PC-3 (cell line): ENCODE measurements around the gene ITFG2. TPM values are rescaled to one million over a fixed set of nuclear protein-coding genes. Genes with fewer than 3 reads are reported as not detected.

Experiments
- ATAC-seq: fragments of 200-7000 bp; cut with Tn5 transposase; 2 replicates; pipeline ENCODE4 v1.9.1; 2020; ENCODE audit warnings: mild to moderate bottlenecking, moderate library complexity
- BruUV-seq: library from RNA; stranded (reverse); fragments of 400-500 nt; replicated peaks from 2 replicates; lab custom pipeline; 2021; lab: Mats Ljungman, UMichigan
- CTCF ChIA-PET: fragments of 300-600 bp; sonication (Branson Sonifier 250); formaldehyde crosslinking; loops from one replicate; lab custom pipeline; 2022; ENCODE audit warnings: antibody characterized with exemption; lab: Charles Lee
- POLR2A ChIA-PET: fragments of 300-600 bp; sonication (Branson Sonifier 250); formaldehyde crosslinking; loops from one replicate; lab custom pipeline; 2022; ENCODE audit warnings: antibody characterized with exemption; ENCODE audit not compliant: unreplicated experiment; lab: Charles Lee
- DNase-seq: peaks from one replicate; pipeline ENCODE4 v3.0.0-alpha.2; 2015
- H2AFZ ChIP-seq: fragments of 300-600 bp; sonication (generic); 2 replicates; pipeline ENCODE4 v1.6.0; 2016; ENCODE audit warnings: antibody characterized with exemption, low read length
- H3F3A ChIP-seq: fragments of 300-600 bp; sonication (generic); one replicate; pipeline ENCODE4 v1.6.0; 2017; ENCODE audit warnings: antibody characterized with exemption, low read length, control low read depth, mild to moderate bottlenecking; ENCODE audit not compliant: unreplicated experiment
- H3K27ac ChIP-seq: fragments of 300-600 bp; sonication (generic); 2 replicates; pipeline ENCODE4 v1.5.1; 2016; ENCODE audit warnings: mild to moderate bottlenecking, low read length
- H3K27me3 ChIP-seq: fragments of 300-600 bp; sonication (generic); 2 replicates; pipeline ENCODE4 v1.6.1; 2016; ENCODE audit warnings: low read length, mixed read lengths
- H3K36me3 ChIP-seq: fragments of 300-600 bp; sonication (generic); 2 replicates; pipeline ENCODE4 v1.6.1; 2016; ENCODE audit warnings: low read depth, mixed run types, low read length, mixed read lengths
- H3K4me1 ChIP-seq: fragments of 300-600 bp; sonication (generic); 2 replicates; pipeline ENCODE4 v1.5.1; 2016; ENCODE audit warnings: low read length; ENCODE audit not compliant: insufficient read depth
- H3K4me2 ChIP-seq: fragments of 300-600 bp; sonication (generic); 2 replicates; pipeline ENCODE4 v1.6.0; 2016; ENCODE audit warnings: low read length
- H3K4me3 ChIP-seq: fragments of 300-600 bp; sonication (generic); 2 replicates; pipeline ENCODE4 v1.5.1; 2016; ENCODE audit warnings: mild to moderate bottlenecking, low read length, mixed read lengths
- H3K79me2 ChIP-seq: fragments of 300-600 bp; sonication (generic); 2 replicates; pipeline ENCODE4 v1.6.1; 2017; ENCODE audit warnings: low read length, mixed read lengths
- H3K9ac ChIP-seq: fragments of 300-600 bp; sonication (generic); 2 replicates; pipeline ENCODE4 v1.6.0; 2016; ENCODE audit warnings: mild to moderate bottlenecking, low read length
- H3K9me2 ChIP-seq: fragments of 300-600 bp; sonication (generic); replicated peaks from 2 replicates; pipeline ENCODE4 v1.6.1; 2016; ENCODE audit warnings: mixed run types, low read length, mixed read lengths
- H3K9me3 ChIP-seq: fragments of 300-600 bp; sonication (generic); 2 replicates; pipeline ENCODE4 v1.6.1; 2016; ENCODE audit warnings: low read length, mixed read lengths
- H4K20me1 ChIP-seq: fragments of 300-600 bp; sonication (generic); 2 replicates; pipeline ENCODE4 v1.6.1; 2016; ENCODE audit warnings: low read length, mixed read lengths
- EZH2 ChIP-seq: fragments of 300-600 bp; sonication (generic); IDR thresholded peaks from one replicate; pipeline ENCODE4 v1.6.1; 2017; ENCODE audit warnings: antibody characterized with exemption, mild to moderate bottlenecking, low read length; ENCODE audit not compliant: unreplicated experiment
- EZH2phosphoT487 ChIP-seq: fragments of 300-600 bp; sonication (generic); IDR thresholded peaks from 2 replicates; pipeline ENCODE4 v1.6.1; 2018; ENCODE audit warnings: mild to moderate bottlenecking, antibody characterized with exemption, low read length, borderline replicate concordance
- intact Hi-C: fragments of 100-400 bp; cut with micrococcal nuclease; formaldehyde crosslinking; loops from 2 replicates; pipeline ENCODE4 v1.9.0; 2023
- total RNA-seq: library from RNA; depleted of rRNA; stranded (reverse); fragments of >200 nt; gene quantifications from 2 replicates; pipeline ENCODE4 v1.2.3, GENCODE V29; 2014
- TF ChIP-seq, protein P1 (sequence below): fragments of 300-600 bp; sonication (generic); conservative IDR thresholded peaks from 2 replicates; pipeline ENCODE4 v1.5.1; 2017; ENCODE audit warnings: antibody characterized with exemption, low read depth, mild to moderate bottlenecking, low read length

The ITFG2 gene
- total RNA-seq, 1 experiment from 2014 or later: 12.8 TPM

DNA sequence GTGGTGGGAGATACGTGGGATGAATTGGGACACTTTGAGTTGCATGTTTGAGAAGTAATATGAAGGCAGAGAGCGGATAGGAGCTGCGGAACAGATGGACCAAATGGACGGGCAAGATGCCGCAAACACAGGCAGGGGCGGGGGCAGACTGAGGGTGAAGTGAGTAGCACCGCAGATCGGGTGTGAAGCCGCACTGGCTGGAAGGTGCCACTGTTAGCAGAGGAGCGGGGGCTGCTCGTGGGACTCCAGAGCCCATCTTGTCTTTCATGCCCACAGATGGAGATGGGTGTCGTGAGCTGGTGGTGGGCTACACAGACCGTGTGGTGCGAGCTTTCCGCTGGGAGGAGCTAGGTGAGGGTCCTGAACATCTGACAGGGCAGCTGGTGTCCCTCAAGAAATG, 7.3 kb downstream of the ITFG2 start:
- Histone ChIP-seq H3K36me3 (no peaks in the 10 kb centered on the region; the same call in 1 of the 2 replicates), H3F3A (no peaks in the 10 kb centered on the region), H3K9me3 (no peaks in the 10 kb centered on the region), H3K4me3 (no peak overlapping the region), H3K4me1 (no peaks in the 10 kb centered on the region), H3K9ac (no peak overlapping the region), H3K4me2 (no peak overlapping the region), H3K27me3 (no peaks in the 10 kb centered on the region), H2AFZ (no peak overlapping the region), H3K27ac (no peak overlapping the region), H3K79me2 (0 out of 2 replicates have a peak, but pooled peaks cover 7% of the 10 kb centered on the region), H3K9me2 (no peaks in the 10 kb centered on the region), H4K20me1 (no peaks in the 10 kb centered on the region)
- TF ChIP-seq EZH2phosphoT487: no peak
- TF ChIP-seq, protein P1, sequence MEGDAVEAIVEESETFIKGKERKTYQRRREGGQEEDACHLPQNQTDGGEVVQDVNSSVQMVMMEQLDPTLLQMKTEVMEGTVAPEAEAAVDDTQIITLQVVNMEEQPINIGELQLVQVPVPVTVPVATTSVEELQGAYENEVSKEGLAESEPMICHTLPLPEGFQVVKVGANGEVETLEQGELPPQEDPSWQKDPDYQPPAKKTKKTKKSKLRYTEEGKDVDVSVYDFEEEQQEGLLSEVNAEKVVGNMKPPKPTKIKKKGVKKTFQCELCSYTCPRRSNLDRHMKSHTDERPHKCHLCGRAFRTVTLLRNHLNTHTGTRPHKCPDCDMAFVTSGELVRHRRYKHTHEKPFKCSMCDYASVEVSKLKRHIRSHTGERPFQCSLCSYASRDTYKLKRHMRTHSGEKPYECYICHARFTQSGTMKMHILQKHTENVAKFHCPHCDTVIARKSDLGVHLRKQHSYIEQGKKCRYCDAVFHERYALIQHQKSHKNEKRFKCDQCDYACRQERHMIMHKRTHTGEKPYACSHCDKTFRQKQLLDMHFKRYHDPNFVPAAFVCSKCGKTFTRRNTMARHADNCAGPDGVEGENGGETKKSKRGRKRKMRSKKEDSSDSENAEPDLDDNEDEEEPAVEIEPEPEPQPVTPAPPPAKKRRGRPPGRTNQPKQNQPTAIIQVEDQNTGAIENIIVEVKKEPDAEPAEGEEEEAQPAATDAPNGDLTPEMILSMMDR: no peak
- no peak for TF ChIP-seq EZH2
- POLR2A ChIA-PET: no interaction called here
- CTCF ChIA-PET: no interaction called here
- no peak for ATAC-seq
- no TSS peak for BruUV-seq
- intact Hi-C loops: no loop called here
- DNase-seq: no peak

GRCh38 chr12:2820432-2820831, 8.0 kb downstream of the ITFG2 start:
- BruUV-seq: no TSS peak
- no peak overlapping the region for H3K4me3 ChIP-seq
- TF ChIP-seq EZH2phosphoT487 (no peak), EZH2 (no peak)
- TF ChIP-seq, protein P1: no peak
- no peak overlapping the region for H3K4me2 ChIP-seq
- no peak for ATAC-seq
- CTCF ChIA-PET: no interaction called here
- H3F3A ChIP-seq: no peaks in the 10 kb centered on the region
- no peaks in the 10 kb centered on the region for H3K9me2 ChIP-seq
- H4K20me1 ChIP-seq: no peaks in the 10 kb centered on the region
- intact Hi-C loops: no loop called here
- H3K4me1 ChIP-seq: no peaks in the 10 kb centered on the region
- no peaks in the 10 kb centered on the region for H3K9me3 ChIP-seq
- H3K27me3 ChIP-seq: no peaks in the 10 kb centered on the region
- DNase-seq: no peak
- POLR2A ChIA-PET: no interaction called here
- H3K36me3 ChIP-seq: peaks cover 6% of the 10 kb centered on the region; the same call in 1 of the 2 replicates
- H3K9ac ChIP-seq: no peak overlapping the region
- H2AFZ ChIP-seq: no peak overlapping the region
- 0 out of 2 replicates have a peak, but pooled peaks cover 3% of the 10 kb centered on the region for H3K79me2 ChIP-seq
- H3K27ac ChIP-seq: no peak overlapping the region

DNA sequence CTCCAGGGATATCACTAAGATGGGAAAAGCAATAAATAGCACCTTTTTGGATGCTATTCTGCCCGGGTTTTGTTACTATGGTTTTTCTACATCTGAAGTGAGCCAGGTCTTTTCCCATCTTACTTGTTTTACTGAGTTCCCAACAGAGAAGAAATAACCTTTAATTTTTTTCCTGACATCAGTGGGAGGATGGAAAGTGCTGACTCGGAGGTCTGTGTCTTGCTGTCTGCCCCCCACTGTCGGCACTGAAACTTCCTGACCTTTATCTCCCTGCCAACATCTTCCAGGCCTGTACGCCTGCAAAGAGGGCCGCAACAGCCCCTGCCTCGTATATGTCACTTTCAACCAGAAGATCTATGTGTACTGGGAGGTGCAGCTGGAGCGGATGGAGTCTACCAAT, 11.0 kb downstream of the ITFG2 start:
- Histone ChIP-seq H3F3A (no peaks in the 10 kb centered on the region), H4K20me1 (no peaks in the 10 kb centered on the region), H3K79me2 (no peaks in the 10 kb centered on the region), H3K9me2 (no peaks in the 10 kb centered on the region), H3K36me3 (peaks cover 7% of the 10 kb centered on the region; the same call in 1 of the 2 replicates), H3K4me3 (no peak overlapping the region), H3K9me3 (no peaks in the 10 kb centered on the region), H3K4me2 (no peak overlapping the region), H3K27me3 (no peaks in the 10 kb centered on the region), H3K9ac (no peak overlapping the region), H3K27ac (no peak overlapping the region), H2AFZ (no peak overlapping the region), H3K4me1 (no peaks in the 10 kb centered on the region)
- ATAC-seq (no peak), DNase-seq (no peak)
- ChIA-PET POLR2A (no interaction called here), CTCF (no interaction called here)
- intact Hi-C loops: no loop called here
- no peak for TF ChIP-seq EZH2
- no TSS peak for BruUV-seq
